Activated T-cell treated with anti-CD3 and anti-CD28 coated beads, Interleukin-2, amount 50 U/mL, for 4 hours (primary cell): Measurements from ENCODE around the gene DOCK10. TPM values are rescaled to one million over a fixed set of nuclear protein-coding genes. Genes with fewer than 3 reads are reported as not detected.
"Not testable (repeated sequence)": the region's sequence is repeated elsewhere in the genome, so short reads cannot be mapped to it uniquely, and the experiment has no call there.

ENCODE experiments used
- ATAC-seq, 2 donors: fragments of 200-7000 bp; cut with Tn5 transposase; one replicate each; pipeline ENCODE4 v1.10.0; 2021
- DNase-seq: peaks from one replicate; pipeline ENCODE4 v3.0.0-alpha.2; 2020
- H3K27me3 Mint-ChIP-seq: one replicate; pipeline ENCODE4 v1.8.0; 2021; ENCODE audit warnings: low read depth, mixed read lengths
- H3K36me3 Mint-ChIP-seq: one replicate; pipeline ENCODE4 v1.8.0; 2022; ENCODE audit warnings: mixed read lengths; ENCODE audit not compliant: insufficient read depth
- H3K4me1 Mint-ChIP-seq: one replicate; pipeline ENCODE4 v1.8.0; 2021; ENCODE audit warnings: low read depth, mixed read lengths
- H3K4me3 Mint-ChIP-seq: one replicate; pipeline ENCODE4 v1.8.0; 2021; ENCODE audit warnings: mild to moderate bottlenecking, moderate library complexity, mixed read lengths
- H3K9me3 Mint-ChIP-seq: one replicate; pipeline ENCODE4 v1.8.0; 2021; ENCODE audit warnings: mixed read lengths
- total RNA-seq, 3 donors: library from RNA; stranded (reverse); gene quantifications; one replicate each; pipeline ENCODE4 v1.2.1, GENCODE V29; 2021

Gene DOCK10
- total RNA-seq, 3 donors from 2014 or later: 173 to 222 (median 219) TPM

DNA sequence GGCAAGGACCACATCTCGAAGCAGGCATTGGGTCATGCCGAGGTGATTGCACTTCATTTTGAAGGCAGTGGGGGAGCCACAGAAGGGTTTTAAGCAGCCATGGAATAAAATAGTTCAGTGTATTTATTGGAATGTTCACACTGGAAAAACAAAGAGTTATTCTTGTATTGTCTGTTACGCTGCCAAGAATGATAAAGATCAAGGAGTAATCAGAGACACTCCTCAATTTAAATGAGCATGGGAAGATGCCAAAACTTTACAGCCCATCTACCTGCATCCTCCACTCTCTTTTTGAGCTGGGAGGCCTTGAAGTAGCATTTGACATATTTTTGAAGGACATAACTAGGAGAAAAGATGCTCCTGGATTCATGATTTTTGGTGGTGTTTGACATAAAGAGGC lies 112.8 kb downstream of the DOCK10 start:
- no peak overlapping the region for H3K4me3 Mint-ChIP-seq
- H3K27me3 Mint-ChIP-seq: no peaks in the 10 kb centered on the region
- ATAC-seq (no peak), DNase-seq (no peak)
- peaks cover 52% of the 10 kb centered on the region for H3K36me3 Mint-ChIP-seq
- peaks cover 100% of the 10 kb centered on the region for H3K4me1 Mint-ChIP-seq
- no peaks in the 10 kb centered on the region for H3K9me3 Mint-ChIP-seq

DNA sequence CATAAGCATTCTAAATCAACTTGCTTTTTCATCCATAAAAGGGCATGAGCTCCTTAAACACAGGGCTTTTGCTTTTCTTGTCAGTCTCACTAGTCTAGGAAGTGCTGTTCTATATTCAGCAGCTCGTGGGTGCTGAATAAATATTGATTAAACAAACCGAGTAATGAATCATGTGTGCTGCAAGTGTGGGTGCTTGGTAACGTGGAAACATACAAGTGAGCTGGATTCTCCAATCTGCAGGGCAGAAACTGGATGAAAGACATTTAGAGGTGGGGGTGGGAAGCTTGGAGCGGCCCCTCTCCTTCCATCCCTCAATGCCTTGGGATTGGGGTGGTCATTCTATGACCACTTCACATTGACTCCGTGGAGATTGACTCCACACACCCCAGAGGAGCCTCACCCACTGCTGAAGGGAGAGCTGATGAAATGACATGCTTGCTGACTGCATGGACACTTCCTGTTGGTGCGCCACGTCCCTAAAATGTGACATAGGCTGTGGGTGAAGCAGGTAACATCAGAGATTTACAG lies 114.6 kb downstream of the DOCK10 start:
- no peaks in the 10 kb centered on the region for H3K27me3 Mint-ChIP-seq

DNA sequence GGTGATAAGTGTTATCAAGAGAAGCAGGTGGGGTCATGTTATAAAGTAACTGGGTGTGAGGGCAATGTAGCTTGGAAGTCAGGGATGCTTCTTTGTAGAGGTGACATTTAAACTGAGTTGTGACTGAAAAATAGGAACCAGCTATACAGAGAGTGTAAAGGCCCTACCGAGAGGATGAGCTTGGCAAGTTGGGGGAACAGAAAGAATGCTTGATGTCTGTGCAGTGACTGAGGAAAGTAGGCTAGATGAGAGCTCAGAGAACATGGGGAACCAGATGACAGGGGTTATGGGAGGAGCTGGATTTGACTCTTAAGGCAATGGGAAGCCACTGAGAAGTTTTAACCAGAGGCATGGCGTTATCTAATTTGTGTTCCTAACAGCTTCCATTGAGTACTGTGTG lies 115.3 kb downstream of the DOCK10 start:
- Mint-ChIP-seq H3K4me1 (peaks cover 98% of the 10 kb centered on the region), H3K27me3 (no peaks in the 10 kb centered on the region), H3K36me3 (peaks cover 60% of the 10 kb centered on the region), H3K4me3 (peak overlapping the region; percentile 73), H3K9me3 (no peaks in the 10 kb centered on the region)
- no peak for ATAC-seq
- no peak for DNase-seq

More for the DNA sequence above, 114.6 kb downstream of the DOCK10 start:
- DNase-seq: peak; percentile 37
- peak; percentile 61 to 66 for ATAC-seq
- peaks cover 98% of the 10 kb centered on the region for H3K4me1 Mint-ChIP-seq
- H3K36me3 Mint-ChIP-seq: peaks cover 62% of the 10 kb centered on the region
- H3K4me3 Mint-ChIP-seq: peak overlapping the region; percentile 73
- H3K9me3 Mint-ChIP-seq: no peaks in the 10 kb centered on the region

DNA sequence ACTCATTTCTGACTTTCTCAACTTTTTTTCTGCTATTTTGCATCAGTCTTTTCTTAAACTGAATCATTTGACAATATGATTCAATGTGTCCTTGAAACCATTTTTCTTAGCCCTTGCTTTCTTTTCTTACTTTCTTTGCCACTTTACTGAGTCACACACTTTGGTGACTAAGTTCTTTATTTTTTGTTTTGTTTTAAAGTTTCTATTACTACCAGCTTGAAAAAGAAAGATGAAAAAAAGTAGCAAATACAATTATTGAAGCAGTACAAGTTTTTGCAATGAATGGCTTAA lies 116.5 kb downstream of the DOCK10 start:
- ATAC-seq (peak; percentile 38 to 46), DNase-seq (no peak)
- H3K4me3 Mint-ChIP-seq: peak overlapping the region; percentile 73
- H3K27me3 Mint-ChIP-seq: no peaks in the 10 kb centered on the region
- peaks cover 92% of the 10 kb centered on the region for H3K4me1 Mint-ChIP-seq
- no peaks in the 10 kb centered on the region for H3K9me3 Mint-ChIP-seq
- H3K36me3 Mint-ChIP-seq: peaks cover 55% of the 10 kb centered on the region

DNA sequence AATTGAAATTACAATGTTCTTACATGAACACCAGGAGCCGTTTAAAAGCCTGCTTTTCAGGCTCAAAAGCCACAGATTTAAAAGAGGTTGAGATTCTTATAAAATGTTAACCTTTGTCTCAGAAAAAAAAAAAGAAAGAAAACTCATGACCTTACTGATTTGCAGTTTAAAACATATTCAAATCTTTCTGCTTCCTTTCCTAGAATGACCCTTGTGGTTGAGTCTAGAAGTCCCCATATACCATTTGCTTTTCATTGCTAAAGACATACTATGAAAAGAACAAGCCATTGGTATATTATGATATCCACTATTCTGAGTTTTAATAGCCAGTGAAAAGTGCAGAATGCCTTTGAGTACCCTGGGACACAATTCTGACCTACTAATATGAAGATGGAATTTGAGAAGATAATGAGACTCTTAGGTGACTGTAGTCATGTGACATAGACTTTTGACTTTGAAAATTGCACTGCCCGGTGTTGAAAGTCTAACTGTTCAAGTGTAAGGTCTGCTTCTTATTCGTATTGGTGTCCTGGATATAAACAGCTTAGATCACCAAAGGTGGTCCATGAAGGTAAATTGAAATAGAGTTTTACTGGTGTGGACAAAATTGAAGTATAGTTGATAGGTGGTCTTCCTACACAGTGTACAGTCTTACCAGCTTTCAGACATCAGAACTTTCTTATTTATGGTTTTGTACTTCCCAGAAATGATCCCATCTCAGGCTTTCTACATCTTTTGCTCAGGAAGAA lies 117.0 kb downstream of the DOCK10 start:
- no peak for DNase-seq
- H3K27me3 Mint-ChIP-seq: no peaks in the 10 kb centered on the region
- peak; percentile 38 to 55 for ATAC-seq
- H3K36me3 Mint-ChIP-seq: peaks cover 50% of the 10 kb centered on the region
- peak overlapping the region; percentile 73 for H3K4me3 Mint-ChIP-seq
- no peaks in the 10 kb centered on the region for H3K9me3 Mint-ChIP-seq
- H3K4me1 Mint-ChIP-seq: peaks cover 88% of the 10 kb centered on the region

DNA sequence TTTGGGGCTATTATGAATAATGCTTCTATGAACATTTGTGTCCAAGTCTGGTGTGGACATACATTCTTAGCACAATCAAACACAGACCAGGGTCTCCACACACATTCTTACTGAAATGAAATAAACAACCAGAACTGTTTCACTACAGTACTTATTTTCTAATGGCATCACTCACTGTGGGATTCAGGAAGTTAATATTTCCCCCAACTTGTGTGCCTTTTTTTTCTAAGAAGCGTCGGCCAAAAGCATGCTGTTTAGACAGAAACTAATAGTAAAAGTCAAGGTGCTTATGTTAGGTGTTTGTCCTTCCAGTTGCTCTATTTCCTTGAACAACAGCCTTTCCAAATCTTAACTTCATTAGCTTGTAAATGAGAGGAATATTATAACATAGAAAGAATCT lies 117.6 kb downstream of the DOCK10 start:
- H3K4me3 Mint-ChIP-seq: peak overlapping the region; percentile 73
- no peaks in the 10 kb centered on the region for H3K27me3 Mint-ChIP-seq
- H3K9me3 Mint-ChIP-seq: no peaks in the 10 kb centered on the region
- peaks cover 50% of the 10 kb centered on the region for H3K36me3 Mint-ChIP-seq
- ATAC-seq (no peak), DNase-seq (no peak)
- H3K4me1 Mint-ChIP-seq: peaks cover 82% of the 10 kb centered on the region

DNA sequence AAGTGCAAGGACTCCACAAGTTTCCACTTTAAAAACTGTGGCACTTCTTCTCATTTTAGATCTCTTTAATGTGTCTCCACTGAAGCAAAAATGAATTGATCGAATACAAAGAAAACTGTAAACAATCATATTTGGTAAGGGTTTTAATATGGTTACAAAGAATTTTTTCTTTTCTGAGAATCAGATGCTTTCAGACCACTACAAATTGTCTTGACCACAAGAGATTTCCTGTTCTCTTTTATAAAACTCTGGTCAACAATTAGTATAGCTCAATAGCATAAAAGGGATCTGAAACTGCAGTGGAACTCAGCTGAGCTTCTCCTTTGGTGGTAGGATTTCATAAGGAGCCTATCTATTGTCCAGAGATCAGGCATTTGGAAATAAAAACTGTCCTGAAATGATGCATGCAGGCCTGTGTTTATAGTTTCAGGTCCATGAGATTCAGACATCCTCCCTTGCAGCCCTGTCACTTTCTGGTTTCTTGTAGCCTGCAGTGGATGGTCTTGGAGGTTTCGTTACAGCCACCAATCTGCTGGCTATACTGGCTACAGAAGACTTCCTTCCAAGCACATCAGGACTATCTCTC lies 120.0 kb downstream of the DOCK10 start:
- ATAC-seq (no peak), DNase-seq (no peak)
- Mint-ChIP-seq H3K9me3 (no peaks in the 10 kb centered on the region), H3K27me3 (no peaks in the 10 kb centered on the region), H3K4me1 (peaks cover 59% of the 10 kb centered on the region), H3K4me3 (no peak overlapping the region), H3K36me3 (peaks cover 28% of the 10 kb centered on the region)

DNA sequence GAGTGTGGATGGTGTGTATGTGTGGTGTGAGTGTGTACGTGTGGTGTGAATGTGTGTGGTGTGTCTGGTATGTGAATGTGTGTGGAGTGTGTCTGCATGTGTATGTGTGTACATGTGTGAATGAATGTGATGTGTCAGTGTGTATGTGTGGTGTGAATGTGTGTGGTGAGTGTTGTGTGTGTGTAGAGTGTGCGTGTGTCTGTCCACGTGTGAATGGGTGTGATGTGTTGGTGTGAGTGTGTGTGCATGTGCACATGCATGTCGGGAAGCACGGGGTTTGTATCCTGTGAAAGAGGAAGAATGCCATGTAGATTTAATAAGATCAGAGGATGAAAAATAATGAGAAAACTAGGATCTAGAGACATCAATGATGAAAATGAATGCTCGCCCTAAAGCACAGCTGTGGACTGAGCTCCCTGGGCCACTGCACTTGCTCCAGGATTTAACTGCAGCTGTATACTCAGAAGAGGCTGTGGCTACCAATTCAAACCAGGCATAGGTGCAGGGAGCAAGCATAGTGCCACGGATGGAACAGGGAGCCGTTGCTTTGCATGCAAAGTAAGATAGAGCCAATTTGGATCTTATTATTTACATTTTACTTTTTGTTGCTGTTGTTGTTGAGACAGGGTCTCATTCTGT lies 122.7 kb downstream of the DOCK10 start:
- Mint-ChIP-seq H3K27me3 (no peaks in the 10 kb centered on the region), H3K36me3 (peaks cover 27% of the 10 kb centered on the region), H3K4me1 (peaks cover 39% of the 10 kb centered on the region), H3K9me3 (no peaks in the 10 kb centered on the region), H3K4me3 (no peak overlapping the region)
- ATAC-seq (no peak), DNase-seq (no peak)

DNA sequence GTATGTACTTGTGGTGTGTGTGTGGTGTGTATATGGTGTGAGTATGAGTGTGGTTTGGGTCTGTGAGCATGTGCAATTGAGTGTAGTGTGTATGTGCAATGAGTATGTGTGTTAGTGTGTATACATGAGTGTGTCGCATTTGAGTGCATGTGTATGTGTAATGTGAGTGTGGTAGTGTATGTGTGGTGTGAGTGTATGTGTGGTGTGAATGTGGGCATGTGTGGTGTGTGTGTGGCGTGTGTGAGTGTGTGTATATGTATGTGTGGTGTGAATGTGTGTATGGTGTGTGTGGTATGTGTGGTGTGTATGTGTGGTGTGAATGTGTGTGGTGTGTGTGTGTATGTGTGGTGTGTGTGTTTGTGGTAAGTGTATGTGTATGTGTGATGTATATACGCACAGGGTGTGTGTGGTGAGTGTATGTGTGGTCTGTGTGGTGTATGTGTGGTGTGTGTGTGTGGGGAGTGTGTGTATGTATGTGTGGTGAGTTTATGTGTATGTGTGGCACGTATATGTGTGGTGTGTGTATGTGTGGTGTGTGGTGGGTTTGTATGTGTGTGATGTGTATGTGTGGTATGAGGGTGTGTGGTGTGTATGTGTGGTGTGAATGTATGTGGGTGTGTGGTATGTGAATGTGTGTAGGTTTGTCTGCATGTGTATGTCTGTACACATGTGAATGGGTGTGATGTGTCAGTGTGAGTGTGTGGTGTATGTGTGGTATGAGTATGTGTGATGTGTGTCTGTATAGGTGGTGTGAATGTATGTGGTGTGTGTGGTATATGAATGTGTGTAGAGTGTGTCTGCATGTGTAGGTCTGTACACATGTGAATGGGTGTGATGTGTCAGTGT lies 123.4 kb downstream of the DOCK10 start:
- peak; percentile 24 to 42 for ATAC-seq
- no peak for DNase-seq

DNA sequence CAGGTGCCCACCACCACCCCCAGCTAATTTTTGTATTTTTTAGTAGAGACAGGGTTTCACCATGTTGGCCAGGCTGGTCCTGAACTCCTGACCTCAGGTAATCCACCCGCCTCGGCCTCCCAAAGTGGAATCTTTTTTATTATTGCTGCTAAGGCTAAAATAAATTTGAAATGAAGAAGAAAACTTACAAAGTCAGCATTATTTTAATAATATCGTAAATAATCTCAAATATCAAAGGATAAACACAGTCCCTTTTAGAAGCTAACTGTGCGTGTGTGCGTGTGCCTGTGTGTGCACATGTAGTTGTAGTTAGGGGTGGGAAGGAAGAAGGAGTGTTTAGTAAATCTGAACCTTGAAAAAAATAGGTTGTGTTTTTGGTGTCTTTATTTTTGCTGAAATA lies 125.0 kb downstream of the DOCK10 start:
- not testable (repeated sequence) for H3K4me3 Mint-ChIP-seq, H3K9me3 Mint-ChIP-seq, DNase-seq, ATAC-seq, H3K27me3 Mint-ChIP-seq
- Mint-ChIP-seq H3K4me1 (peaks cover 18% of the 10 kb centered on the region), H3K36me3 (peaks cover 15% of the 10 kb centered on the region)

More for the DNA sequence above, 123.4 kb downstream of the DOCK10 start:
- H3K4me3 Mint-ChIP-seq: no peak overlapping the region
- peaks cover 19% of the 10 kb centered on the region for H3K36me3 Mint-ChIP-seq
- peaks cover 32% of the 10 kb centered on the region for H3K4me1 Mint-ChIP-seq
- H3K27me3 Mint-ChIP-seq: no peaks in the 10 kb centered on the region
- no peaks in the 10 kb centered on the region for H3K9me3 Mint-ChIP-seq

DNA sequence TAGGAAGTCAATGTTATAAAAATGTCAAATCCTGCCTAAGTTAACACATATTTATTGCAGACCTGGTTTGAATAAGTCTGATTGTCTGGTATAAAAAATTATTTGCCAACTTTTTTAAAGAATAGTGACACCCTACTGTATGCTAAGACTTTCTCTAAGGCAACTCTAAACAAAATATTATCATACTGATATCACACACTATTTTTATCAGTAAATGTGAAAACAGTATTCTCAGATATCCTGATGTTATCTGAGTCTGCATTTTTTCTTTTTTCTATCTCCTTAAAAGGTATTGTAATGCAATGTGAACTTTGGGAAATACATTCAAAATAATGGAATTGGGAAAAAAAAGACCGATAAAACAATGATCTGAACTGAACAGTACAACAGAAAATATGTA lies 127.1 kb downstream of the DOCK10 start:
- no peaks in the 10 kb centered on the region for H3K27me3 Mint-ChIP-seq

DNA sequence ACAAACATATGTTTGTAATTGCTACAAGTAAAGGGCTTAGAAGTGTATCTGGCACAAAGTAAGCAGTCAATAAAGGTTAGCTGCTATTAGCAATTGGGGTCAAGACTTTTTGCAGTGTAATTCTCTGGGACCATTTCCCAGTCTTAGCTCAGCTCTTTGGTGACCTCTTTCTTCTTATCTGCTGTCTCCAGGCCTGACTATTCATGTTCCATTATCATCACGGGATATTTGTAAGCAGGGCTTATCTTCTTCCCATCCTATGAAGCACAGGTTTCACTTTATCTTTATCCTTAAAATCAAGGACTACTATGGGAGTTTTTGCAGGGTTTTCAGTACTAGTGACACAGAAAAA lies 131.7 kb downstream of the DOCK10 start:
- Mint-ChIP-seq H3K4me3 (no peak overlapping the region), H3K27me3 (no peaks in the 10 kb centered on the region), H3K9me3 (no peaks in the 10 kb centered on the region), H3K36me3 (peaks cover 45% of the 10 kb centered on the region), H3K4me1 (peaks cover 49% of the 10 kb centered on the region)
- ATAC-seq (no peak), DNase-seq (no peak)

More for the DNA sequence above, 127.1 kb downstream of the DOCK10 start:
- no peak for DNase-seq
- H3K4me3 Mint-ChIP-seq: no peak overlapping the region
- peaks cover 24% of the 10 kb centered on the region for H3K4me1 Mint-ChIP-seq
- peaks cover 29% of the 10 kb centered on the region for H3K36me3 Mint-ChIP-seq
- ATAC-seq: no peak
- H3K9me3 Mint-ChIP-seq: no peaks in the 10 kb centered on the region

DNA sequence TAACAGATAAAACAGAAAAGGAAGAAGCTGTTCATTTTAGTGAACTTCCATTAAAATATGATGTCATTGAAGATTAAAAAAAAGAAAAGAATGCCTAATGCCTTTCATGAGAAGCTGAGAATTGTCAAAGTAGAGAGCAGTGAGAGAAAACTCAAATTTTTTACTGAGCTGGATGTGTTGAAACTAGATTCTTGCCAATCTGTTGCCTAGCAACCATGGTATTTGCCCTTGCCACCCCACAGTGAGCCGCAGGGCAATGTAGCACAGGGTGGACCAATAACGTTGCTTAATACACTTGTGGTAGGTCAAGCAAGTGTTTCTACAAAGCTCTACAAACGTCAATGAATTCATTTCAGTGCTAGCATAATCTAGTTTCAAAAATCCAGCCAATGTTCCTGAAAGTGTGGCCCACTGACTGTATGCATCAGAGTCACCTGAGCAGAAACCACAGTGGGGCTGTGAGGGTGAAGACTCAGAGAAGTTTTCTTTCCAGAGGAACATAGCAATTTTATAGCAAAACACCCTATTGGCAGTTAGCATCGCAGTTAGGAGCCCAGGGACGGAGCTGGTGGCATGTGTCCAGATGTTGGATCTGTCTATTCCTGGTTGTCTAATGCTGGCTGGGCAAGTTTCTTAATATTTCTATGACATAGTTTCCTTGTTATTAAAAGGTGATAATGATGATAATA lies 132.2 kb downstream of the DOCK10 start:
- Mint-ChIP-seq H3K4me1 (peaks cover 48% of the 10 kb centered on the region), H3K4me3 (no peak overlapping the region), H3K9me3 (no peaks in the 10 kb centered on the region), H3K27me3 (no peaks in the 10 kb centered on the region), H3K36me3 (peaks cover 43% of the 10 kb centered on the region)
- DNase-seq (no peak), ATAC-seq (peak; percentile 90 to 93)

DNA sequence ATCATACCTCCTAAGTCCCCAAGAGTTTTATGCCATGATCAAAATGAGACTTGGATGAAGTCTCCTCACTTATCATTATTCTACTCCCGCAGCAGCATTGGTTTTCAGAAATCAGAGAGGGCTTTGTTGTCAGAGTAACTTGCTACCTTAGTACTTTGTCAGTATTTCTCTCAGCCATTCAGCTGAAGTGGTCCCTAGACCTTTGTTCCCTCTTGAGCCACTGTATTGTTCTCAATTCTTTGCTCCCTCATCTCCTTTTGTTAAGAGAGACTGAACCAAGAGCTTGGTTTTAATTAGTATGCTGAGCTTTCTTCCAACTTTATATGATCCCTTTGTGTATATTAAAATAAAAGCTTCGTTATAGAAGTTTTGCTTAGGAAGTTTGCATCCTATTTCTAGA lies 133.4 kb downstream of the DOCK10 start:
- H3K4me1 Mint-ChIP-seq: peaks cover 52% of the 10 kb centered on the region
- H3K36me3 Mint-ChIP-seq: peaks cover 45% of the 10 kb centered on the region
- no peak overlapping the region for H3K4me3 Mint-ChIP-seq
- H3K9me3 Mint-ChIP-seq: no peaks in the 10 kb centered on the region
- H3K27me3 Mint-ChIP-seq: no peaks in the 10 kb centered on the region
- ATAC-seq (no peak), DNase-seq (no peak)
